GM12878 (cell line): ENCODE results near the gene ROR2. TPM values are rescaled to one million over a fixed set of nuclear protein-coding genes. Genes with fewer than 3 reads are reported as not detected.

Source experiments
- ATAC-seq: fragments of 200-7000 bp; cut with Tn5 transposase; 3 replicates; pipeline ENCODE4 v1.9.1; 2020; ENCODE audit warnings: mild to moderate bottlenecking, moderate library complexity
- BruUV-seq: library from RNA; stranded (reverse); fragments of 400-500 nt; replicated peaks from 2 replicates; lab custom pipeline; 2021; lab: Mats Ljungman, UMichigan
- CTCF ChIA-PET: fragments of 300-600 bp; sonication (Branson Sonifier 250); formaldehyde crosslinking; extraction: SDS; loops from one replicate; lab custom pipeline; 2021; ENCODE audit warnings: inconsistent platforms; lab: Yijun Ruan, JAX
- POLR2A ChIA-PET: fragments of 350-600 bp; formaldehyde crosslinking; extraction: SDS; loops from one replicate; lab custom pipeline; 2021; ENCODE audit warnings: inconsistent platforms; lab: Charles Lee
- RAD21 ChIA-PET: fragments of 300-600 bp; sonication (Branson Sonifier 250); formaldehyde crosslinking; loops from one replicate; lab custom pipeline; 2023; ENCODE audit warnings: antibody characterized with exemption; ENCODE audit not compliant: unreplicated experiment; lab: Charles Lee
- SMC1A ChIA-PET: fragments of 300-600 bp; sonication (Branson Sonifier 250); formaldehyde crosslinking; loops from one replicate; lab custom pipeline; 2023; ENCODE audit not compliant: unreplicated experiment, uncharacterized antibody; lab: Charles Lee
- DNase-seq: peaks from one replicate; pipeline ENCODE4 v3.0.0-alpha.2; 2011; ENCODE audit warnings: low read depth, low spot score
- FAIRE-seq: peaks from 3 replicates; lab custom pipeline; 2011; peaks lifted over from hg19 to GRCh38; lab: Jason Lieb, UNC
- H2AFZ ChIP-seq: 2 replicates; pipeline ENCODE4 v1.6.0; 2011; ENCODE audit warnings: low read depth, low read length, control low read depth; ENCODE audit not compliant: control insufficient read depth
- H3K27ac ChIP-seq: 2 replicates; pipeline ENCODE4 v1.5.1; 2011; ENCODE audit warnings: control low read depth; ENCODE audit not compliant: control insufficient read depth, insufficient read depth
- H3K27me3 ChIP-seq, 2 experiments: replicated peaks in 1 of 2; 2 replicates each; pipeline versions ENCODE4 v1.6.0 to v1.6.1; 2011; ENCODE audit warnings: low read length in 1 of 2; ENCODE audit not compliant: control insufficient read depth in 2 of 2, insufficient read depth in 2 of 2
- H3K36me3 ChIP-seq, 2 experiments: 2 replicates each; pipeline ENCODE4 v1.5.1; 2011; ENCODE audit warnings: low read length in 1 of 2; ENCODE audit not compliant: control insufficient read depth in 2 of 2, insufficient read depth in 2 of 2
- H3K4me1 ChIP-seq: 2 replicates; pipeline ENCODE4 v1.6.1; 2011; ENCODE audit warnings: mild to moderate bottlenecking, low read length, moderate library complexity, mixed read lengths; ENCODE audit not compliant: control insufficient read depth, insufficient read depth
- H3K4me2 ChIP-seq: 2 replicates; pipeline ENCODE4 v1.6.0; 2011; ENCODE audit warnings: control low read depth; ENCODE audit not compliant: control insufficient read depth, insufficient read depth
- H3K4me3 ChIP-seq: fragments of 200-600 bp; sonication (generic); 2 replicates; pipeline ENCODE4 v1.5.1; 2016
- H3K79me2 ChIP-seq: 2 replicates; pipeline ENCODE4 v1.6.0; 2011; ENCODE audit warnings: low read length; ENCODE audit not compliant: control insufficient read depth, insufficient read depth
- H3K9ac ChIP-seq: 2 replicates; pipeline ENCODE4 v1.8.0; 2011; ENCODE audit warnings: low read length, control low read depth, mixed read lengths; ENCODE audit not compliant: control insufficient read depth, insufficient read depth
- H3K9me3 ChIP-seq: replicated peaks from 3 replicates; pipeline ENCODE4 v1.5.1; 2011; ENCODE audit warnings: mild to moderate bottlenecking, low read length; ENCODE audit not compliant: control insufficient read depth, insufficient read depth
- H4K20me1 ChIP-seq: 2 replicates; pipeline ENCODE4 v1.6.0; 2011; ENCODE audit not compliant: control insufficient read depth, insufficient read depth
- CBFB ChIP-seq: IDR thresholded peaks from 2 replicates; pipeline ENCODE4 v1.6.1; 2016; ENCODE audit warnings: antibody characterized with exemption, low read depth
- HDGF ChIP-seq: fragments of 450-650 bp; IDR thresholded peaks from 2 replicates; pipeline ENCODE4 v1.6.1; 2016; ENCODE audit warnings: antibody characterized with exemption
- SMARCA5 ChIP-seq: fragments of 450-650 bp; IDR thresholded peaks from 2 replicates; pipeline ENCODE4 v1.6.1; 2017; ENCODE audit warnings: mild to moderate bottlenecking
- TCF7 ChIP-seq: IDR thresholded peaks from 2 replicates; pipeline ENCODE4 v1.6.1; 2014; ENCODE audit warnings: antibody characterized with exemption, borderline replicate concordance
- YY1 ChIP-seq: IDR thresholded peaks from 2 replicates; pipeline ENCODE4 v1.6.1; 2011; ENCODE audit warnings: low read depth, mild to moderate bottlenecking, low read length
- WGBS: methylation state at CpG from one replicate; pipeline ENCODE4 v1.1.6; 2016; ENCODE audit warnings: low lambda C conversion rate; ENCODE audit not compliant: insufficient replicate concordance, insufficient coverage; ENCODE audit errors: missing lambda C conversion rate; 5-methylcytosine and 5-hydroxymethylcytosine counted together
- in situ Hi-C: fragments of 300-500 bp; cut with MboI; formaldehyde crosslinking; loops from 9 replicates; pipeline ENCODE4 v1.14.3; 2018; ENCODE audit warnings: mixed read lengths
- intact Hi-C: fragments of 100-400 bp; cut with micrococcal nuclease; formaldehyde crosslinking; loops from one replicate; pipeline ENCODE4 v1.14.2; 2022; ENCODE audit not compliant: unreplicated experiment
- polyA plus RNA-seq, 11 experiments: library from polyadenylated mRNA; depleted of rRNA in 4 of 11; unstranded in 6 of 11; stranded (reverse) in 5 of 11; fragments of >200 nt; fragmentation: Nextera tagmentation in 4 of 11; fragmentation: Illumina TruSeq in 1 of 11; extraction: Ambion mirVana in 4 of 11; extraction: Trizol in 1 of 11; gene quantifications; 1 replicate in 1 of 11; 2 replicates in 10 of 11; pipeline versions ENCODE4 v1.2.1 to v1.2.3, GENCODE V29; 2011 to 2016; ENCODE audit warnings: inconsistent platforms in 2 of 11, missing spikeins in 2 of 11, low read depth in 1 of 11
- total RNA-seq, 4 experiments: library from RNA; depleted of rRNA in 3 of 4; stranded (reverse); fragments of >200 nt in 3 of 4; fragmentation: Illumina TruSeq in 1 of 4; extraction: Trizol in 1 of 4; gene quantifications; 2 replicates each; pipeline versions ENCODE4 v1.2.1 to v1.2.3, GENCODE V29; 2013 to 2021
- TF ChIP-seq, protein P1 (sequence below): fragments of 450-650 bp; formaldehyde crosslinking; IDR thresholded peaks from 2 replicates; pipeline ENCODE4 v1.4.0; 2022; ENCODE audit warnings: mild to moderate bottlenecking, moderate library complexity
- TF ChIP-seq, protein P2 (sequence below): fragments of 450-650 bp; IDR thresholded peaks from 2 replicates; pipeline ENCODE4 v1.6.1; 2017; ENCODE audit warnings: mild to moderate bottlenecking, moderate library complexity
- TF ChIP-seq, protein P3 (sequence below): IDR thresholded peaks from 2 replicates; pipeline ENCODE4 v1.6.1; 2012; ENCODE audit warnings: mild to moderate bottlenecking, low read depth, low read length

ROR2 gene
- total and polyA plus RNA-seq, 10 of the 15 experiments (the other 5 are each of a cell fraction or from before 2014, with no cell fraction given), result 0.03 to 0.05 TPM; not detected in 8

DNA sequence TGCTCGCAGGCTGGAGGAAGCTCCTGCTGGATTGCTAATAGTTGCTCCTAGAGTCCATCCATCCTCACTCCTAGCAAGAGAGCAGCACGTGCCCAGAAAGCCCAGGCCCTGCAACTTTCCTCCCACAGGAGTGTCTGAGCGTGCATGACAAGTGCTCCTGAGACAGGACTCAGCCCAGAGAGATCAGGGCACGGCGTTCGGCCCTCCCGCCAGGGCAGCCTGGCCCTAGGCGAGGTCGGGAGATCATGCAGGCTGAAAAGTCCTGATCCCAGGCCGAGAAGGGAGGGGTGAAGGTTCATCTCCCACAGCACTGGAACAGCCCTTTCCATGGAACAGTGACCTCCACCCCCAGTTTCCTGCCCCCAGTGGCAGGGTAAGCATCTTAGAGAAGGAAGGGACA is 94.8 kb downstream of the ROR2 start (continued):
- TF ChIP-seq, protein P1, sequence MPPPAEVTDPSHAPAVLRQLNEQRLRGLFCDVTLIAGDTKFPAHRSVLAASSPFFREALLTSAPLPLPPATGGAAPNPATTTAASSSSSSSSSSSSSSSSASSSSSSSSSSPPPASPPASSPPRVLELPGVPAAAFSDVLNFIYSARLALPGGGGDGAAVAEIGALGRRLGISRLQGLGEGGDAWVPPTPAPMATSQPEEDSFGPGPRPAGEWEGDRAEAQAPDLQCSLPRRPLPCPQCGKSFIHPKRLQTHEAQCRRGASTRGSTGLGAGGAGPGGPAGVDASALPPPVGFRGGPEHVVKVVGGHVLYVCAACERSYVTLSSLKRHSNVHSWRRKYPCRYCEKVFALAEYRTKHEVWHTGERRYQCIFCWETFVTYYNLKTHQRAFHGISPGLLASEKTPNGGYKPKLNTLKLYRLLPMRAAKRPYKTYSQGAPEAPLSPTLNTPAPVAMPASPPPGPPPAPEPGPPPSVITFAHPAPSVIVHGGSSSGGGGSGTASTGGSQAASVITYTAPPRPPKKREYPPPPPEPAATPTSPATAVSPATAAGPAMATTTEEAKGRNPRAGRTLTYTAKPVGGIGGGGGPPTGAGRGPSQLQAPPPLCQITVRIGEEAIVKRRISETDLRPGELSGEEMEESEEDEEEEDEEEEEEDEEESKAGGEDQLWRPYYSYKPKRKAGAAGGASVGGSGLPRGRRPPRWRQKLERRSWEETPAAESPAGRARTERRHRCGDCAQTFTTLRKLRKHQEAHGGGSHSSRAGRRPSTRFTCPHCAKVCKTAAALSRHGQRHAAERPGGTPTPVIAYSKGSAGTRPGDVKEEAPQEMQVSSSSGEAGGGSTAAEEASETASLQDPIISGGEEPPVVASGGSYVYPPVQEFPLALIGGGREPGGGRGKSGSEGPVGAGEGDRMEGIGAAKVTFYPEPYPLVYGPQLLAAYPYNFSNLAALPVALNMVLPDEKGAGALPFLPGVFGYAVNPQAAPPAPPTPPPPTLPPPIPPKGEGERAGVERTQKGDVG, result no peak
- no peak for TF ChIP-seq HDGF

DNA sequence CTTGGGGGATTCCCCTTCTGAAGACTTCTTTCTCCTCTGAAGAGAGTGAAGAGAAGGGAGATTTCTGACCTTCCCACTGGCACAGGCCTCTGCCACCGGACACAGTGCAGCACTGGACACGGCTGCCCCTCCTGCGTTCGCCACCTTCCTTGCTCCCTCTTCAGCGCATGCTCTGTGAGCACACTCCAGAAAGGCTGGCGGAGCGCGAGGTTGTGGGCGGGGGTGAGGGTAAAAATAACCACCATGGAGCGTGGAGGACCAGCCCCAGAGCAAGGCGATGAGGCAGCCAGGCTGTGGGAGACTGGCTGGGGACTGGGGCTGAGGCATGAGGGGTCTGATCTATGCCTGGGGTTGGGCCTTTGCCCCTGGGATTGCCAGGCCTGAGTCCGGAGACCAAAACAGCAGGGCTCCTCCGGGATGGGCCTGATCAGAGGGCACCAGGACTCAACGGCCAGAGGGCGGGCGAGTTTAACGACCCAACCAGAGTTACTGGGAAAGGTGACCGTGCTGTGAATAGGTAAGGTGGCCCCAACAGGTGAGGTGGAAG is 97.2 kb downstream of the ROR2 start:
- Histone ChIP-seq H3K36me3 (no peaks in the 10 kb centered on the region), H3K9me3 (no peaks in the 10 kb centered on the region), H3K9ac (no peak overlapping the region), H3K27me3 (peaks cover 0 to 1% of the 10 kb centered on the region in 2 experiments; a peak in 3 of 4 replicates), H3K79me2 (no peaks in the 10 kb centered on the region), H3K4me1 (no peaks in the 10 kb centered on the region), H3K4me2 (no peak overlapping the region), H3K4me3 (no peak overlapping the region), H3K27ac (no peak overlapping the region), H2AFZ (no peak overlapping the region), H4K20me1 (no peaks in the 10 kb centered on the region)
- BruUV-seq, result no TSS peak
- intact Hi-C loops (no loop called here), in situ Hi-C loops (no loop called here)
- ChIA-PET CTCF (no interaction called here), RAD21 (no interaction called here), POLR2A (no interaction called here), SMC1A (no interaction called here)
- no peak for DNase-seq
- 55% methylated on average over 18 of the region's 18 CpGs for WGBS
- FAIRE-seq, result no peak
- ATAC-seq, result no peak
- TF ChIP-seq CBFB (no peak), TCF7 (no peak), SMARCA5 (no peak), YY1 (no peak)
- TF ChIP-seq, protein P2, sequence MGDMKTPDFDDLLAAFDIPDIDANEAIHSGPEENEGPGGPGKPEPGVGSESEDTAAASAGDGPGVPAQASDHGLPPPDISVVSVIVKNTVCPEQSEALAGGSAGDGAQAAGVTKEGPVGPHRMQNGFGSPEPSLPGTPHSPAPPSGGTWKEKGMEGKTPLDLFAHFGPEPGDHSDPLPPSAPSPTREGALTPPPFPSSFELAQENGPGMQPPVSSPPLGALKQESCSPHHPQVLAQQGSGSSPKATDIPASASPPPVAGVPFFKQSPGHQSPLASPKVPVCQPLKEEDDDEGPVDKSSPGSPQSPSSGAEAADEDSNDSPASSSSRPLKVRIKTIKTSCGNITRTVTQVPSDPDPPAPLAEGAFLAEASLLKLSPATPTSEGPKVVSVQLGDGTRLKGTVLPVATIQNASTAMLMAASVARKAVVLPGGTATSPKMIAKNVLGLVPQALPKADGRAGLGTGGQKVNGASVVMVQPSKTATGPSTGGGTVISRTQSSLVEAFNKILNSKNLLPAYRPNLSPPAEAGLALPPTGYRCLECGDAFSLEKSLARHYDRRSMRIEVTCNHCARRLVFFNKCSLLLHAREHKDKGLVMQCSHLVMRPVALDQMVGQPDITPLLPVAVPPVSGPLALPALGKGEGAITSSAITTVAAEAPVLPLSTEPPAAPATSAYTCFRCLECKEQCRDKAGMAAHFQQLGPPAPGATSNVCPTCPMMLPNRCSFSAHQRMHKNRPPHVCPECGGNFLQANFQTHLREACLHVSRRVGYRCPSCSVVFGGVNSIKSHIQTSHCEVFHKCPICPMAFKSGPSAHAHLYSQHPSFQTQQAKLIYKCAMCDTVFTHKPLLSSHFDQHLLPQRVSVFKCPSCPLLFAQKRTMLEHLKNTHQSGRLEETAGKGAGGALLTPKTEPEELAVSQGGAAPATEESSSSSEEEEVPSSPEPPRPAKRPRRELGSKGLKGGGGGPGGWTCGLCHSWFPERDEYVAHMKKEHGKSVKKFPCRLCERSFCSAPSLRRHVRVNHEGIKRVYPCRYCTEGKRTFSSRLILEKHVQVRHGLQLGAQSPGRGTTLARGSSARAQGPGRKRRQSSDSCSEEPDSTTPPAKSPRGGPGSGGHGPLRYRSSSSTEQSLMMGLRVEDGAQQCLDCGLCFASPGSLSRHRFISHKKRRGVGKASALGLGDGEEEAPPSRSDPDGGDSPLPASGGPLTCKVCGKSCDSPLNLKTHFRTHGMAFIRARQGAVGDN, result no peak
- TF ChIP-seq, protein P3, sequence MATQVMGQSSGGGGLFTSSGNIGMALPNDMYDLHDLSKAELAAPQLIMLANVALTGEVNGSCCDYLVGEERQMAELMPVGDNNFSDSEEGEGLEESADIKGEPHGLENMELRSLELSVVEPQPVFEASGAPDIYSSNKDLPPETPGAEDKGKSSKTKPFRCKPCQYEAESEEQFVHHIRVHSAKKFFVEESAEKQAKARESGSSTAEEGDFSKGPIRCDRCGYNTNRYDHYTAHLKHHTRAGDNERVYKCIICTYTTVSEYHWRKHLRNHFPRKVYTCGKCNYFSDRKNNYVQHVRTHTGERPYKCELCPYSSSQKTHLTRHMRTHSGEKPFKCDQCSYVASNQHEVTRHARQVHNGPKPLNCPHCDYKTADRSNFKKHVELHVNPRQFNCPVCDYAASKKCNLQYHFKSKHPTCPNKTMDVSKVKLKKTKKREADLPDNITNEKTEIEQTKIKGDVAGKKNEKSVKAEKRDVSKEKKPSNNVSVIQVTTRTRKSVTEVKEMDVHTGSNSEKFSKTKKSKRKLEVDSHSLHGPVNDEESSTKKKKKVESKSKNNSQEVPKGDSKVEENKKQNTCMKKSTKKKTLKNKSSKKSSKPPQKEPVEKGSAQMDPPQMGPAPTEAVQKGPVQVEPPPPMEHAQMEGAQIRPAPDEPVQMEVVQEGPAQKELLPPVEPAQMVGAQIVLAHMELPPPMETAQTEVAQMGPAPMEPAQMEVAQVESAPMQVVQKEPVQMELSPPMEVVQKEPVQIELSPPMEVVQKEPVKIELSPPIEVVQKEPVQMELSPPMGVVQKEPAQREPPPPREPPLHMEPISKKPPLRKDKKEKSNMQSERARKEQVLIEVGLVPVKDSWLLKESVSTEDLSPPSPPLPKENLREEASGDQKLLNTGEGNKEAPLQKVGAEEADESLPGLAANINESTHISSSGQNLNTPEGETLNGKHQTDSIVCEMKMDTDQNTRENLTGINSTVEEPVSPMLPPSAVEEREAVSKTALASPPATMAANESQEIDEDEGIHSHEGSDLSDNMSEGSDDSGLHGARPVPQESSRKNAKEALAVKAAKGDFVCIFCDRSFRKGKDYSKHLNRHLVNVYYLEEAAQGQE, result no peak
